Transverse colon (tissue), 3 donors: ENCODE measurements around the gene MRPL24.

ENCODE experiments used
- POLR2A ChIP-seq: fragments of 450-650 bp; IDR thresholded peaks from one replicate; pipeline ENCODE4 v1.6.1; 2016; ENCODE audit warnings: antibody characterized with exemption, mild to moderate bottlenecking, moderate library complexity
- TF ChIP-seq, protein P1 (sequence below), 5 experiments: fragments of 200-600 bp in 3 of 5; fragments of 450-650 bp in 2 of 5; sonication (generic) in 3 of 5; IDR thresholded peaks; 1 replicate in 2 of 5; 2 replicates in 3 of 5; pipeline ENCODE4 v1.5.1; 2016 to 2017; ENCODE audit warnings: antibody characterized with exemption in 5 of 5, inconsistent platforms in 3 of 5, mild to moderate bottlenecking in 2 of 5, moderate library complexity in 1 of 5

DNA sequence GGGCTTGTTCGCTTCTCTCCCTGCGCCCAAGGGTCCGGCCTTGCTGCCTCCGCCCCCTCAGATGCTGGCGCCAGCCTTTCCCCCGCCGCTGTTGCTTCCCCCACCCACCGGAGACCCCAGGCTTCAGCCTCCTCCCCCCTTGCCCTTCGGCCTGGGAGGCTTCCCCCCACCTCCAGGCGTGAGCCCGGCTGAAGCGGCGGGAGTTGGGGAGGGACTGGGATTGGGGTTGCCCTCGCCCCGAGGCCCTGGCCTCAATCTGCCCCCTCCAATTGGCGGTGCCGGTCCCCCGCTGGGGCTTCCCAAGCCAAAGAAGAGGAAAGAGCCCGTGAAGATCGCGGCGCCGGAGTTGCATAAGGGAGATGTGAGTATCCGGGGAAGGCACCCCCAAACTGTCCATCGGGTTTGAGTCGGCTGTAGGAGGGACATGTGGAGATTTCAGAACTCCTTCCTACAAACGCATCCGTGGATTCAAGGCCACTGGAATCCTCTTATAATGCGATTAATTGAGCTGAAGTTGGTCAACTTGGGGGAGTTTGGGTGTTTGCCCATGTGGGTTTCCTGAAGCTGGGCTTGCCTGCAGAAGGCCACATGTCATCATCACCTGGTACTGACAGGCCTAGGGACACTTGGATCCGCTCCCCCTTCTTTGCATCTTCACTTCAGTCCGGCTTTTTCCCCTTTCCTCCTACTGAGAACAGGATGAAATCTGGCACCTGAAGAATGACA is 27.2 kb upstream of the MRPL24 start:
- TF ChIP-seq, protein P1, sequence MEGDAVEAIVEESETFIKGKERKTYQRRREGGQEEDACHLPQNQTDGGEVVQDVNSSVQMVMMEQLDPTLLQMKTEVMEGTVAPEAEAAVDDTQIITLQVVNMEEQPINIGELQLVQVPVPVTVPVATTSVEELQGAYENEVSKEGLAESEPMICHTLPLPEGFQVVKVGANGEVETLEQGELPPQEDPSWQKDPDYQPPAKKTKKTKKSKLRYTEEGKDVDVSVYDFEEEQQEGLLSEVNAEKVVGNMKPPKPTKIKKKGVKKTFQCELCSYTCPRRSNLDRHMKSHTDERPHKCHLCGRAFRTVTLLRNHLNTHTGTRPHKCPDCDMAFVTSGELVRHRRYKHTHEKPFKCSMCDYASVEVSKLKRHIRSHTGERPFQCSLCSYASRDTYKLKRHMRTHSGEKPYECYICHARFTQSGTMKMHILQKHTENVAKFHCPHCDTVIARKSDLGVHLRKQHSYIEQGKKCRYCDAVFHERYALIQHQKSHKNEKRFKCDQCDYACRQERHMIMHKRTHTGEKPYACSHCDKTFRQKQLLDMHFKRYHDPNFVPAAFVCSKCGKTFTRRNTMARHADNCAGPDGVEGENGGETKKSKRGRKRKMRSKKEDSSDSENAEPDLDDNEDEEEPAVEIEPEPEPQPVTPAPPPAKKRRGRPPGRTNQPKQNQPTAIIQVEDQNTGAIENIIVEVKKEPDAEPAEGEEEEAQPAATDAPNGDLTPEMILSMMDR (IDR thresholded peaks at IDR 0.05): no peak
- TF ChIP-seq POLR2A: no peak
